Amygdala (tissue), 56 donors: Measurements from ENCODE around the gene DLL1.
"Not testable (repeated sequence)": the region's sequence is repeated elsewhere in the genome, so short reads cannot be mapped to it uniquely, and the experiment has no call there.

Experiments used
- DNase-seq, 56 donors: peaks; one replicate each; lab custom pipeline; 2025; lab: John Stamatoyannopoulos, UW

DLL1 gene, protein sequence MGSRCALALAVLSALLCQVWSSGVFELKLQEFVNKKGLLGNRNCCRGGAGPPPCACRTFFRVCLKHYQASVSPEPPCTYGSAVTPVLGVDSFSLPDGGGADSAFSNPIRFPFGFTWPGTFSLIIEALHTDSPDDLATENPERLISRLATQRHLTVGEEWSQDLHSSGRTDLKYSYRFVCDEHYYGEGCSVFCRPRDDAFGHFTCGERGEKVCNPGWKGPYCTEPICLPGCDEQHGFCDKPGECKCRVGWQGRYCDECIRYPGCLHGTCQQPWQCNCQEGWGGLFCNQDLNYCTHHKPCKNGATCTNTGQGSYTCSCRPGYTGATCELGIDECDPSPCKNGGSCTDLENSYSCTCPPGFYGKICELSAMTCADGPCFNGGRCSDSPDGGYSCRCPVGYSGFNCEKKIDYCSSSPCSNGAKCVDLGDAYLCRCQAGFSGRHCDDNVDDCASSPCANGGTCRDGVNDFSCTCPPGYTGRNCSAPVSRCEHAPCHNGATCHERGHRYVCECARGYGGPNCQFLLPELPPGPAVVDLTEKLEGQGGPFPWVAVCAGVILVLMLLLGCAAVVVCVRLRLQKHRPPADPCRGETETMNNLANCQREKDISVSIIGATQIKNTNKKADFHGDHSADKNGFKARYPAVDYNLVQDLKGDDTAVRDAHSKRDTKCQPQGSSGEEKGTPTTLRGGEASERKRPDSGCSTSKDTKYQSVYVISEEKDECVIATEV

DNA sequence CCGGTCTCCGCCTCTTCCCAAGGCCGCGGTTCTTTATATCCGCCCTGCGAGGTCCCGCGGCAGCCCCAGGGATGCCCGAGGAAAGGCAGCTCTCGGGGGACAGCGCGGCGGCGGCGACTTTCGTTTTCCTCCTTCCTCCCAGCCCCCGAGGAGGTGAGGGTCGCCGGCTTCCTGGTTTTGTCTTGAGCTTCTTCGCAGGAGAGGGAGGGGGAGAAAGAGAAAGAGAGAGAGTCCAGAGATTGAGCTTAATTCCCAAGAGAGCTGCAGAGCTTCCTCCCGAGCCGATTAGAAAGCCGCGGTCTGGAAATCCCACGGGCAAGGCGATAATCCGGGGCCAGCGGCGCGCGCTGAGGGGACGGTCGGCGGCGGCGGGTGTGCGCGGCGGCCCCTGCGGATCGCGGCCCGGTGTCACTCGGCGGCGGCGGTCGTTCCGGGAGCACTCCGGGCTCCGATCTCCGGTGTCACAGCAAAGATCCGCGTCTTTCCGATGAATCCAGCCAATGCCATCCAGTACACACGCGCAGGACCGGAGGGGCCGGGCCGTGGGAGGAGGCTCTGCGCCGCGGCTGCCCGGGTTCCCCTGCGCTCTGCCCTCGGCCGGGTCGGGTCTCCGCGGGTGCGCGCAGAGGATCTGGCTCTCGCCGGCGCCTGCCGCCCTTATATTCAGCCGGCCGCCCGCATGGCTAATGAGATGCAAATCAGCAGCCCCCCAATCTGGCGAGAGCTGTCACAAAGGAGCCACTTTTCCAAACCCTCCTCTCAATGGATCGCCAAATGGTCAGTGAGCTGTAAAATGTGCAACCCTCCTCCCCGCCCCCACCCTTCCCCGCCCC is at the start of gene DLL1:
DLL1 (minus strand) TSS at position 783 of the 833 bp plus-strand sequence. CDS start 939 bp downstream, outside the sequence.
- peak in 54 of 56 donors; percentile 26 to 93 (median 80) for DNase-seq

DNA sequence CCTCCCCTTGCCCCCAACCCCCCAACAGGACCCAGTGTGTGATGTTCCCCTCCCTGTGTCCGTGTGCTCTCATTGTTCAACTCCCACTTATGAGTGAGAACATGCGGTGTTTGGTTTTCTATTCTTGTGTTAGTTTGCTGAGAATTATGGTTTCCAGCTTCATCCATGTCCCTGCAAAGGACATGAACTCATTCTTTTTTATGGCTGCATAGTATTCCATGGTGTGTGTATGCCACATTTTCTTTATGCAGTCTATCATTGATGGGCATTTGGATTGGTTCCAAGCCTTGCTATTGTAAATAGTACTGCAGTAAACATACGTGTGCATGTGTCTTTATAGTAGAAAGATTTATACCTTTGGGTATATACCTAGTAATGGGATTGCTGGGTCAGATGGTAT is 44.3 kb upstream of the DLL1 start:
- not testable (repeated sequence) for DNase-seq

DNA sequence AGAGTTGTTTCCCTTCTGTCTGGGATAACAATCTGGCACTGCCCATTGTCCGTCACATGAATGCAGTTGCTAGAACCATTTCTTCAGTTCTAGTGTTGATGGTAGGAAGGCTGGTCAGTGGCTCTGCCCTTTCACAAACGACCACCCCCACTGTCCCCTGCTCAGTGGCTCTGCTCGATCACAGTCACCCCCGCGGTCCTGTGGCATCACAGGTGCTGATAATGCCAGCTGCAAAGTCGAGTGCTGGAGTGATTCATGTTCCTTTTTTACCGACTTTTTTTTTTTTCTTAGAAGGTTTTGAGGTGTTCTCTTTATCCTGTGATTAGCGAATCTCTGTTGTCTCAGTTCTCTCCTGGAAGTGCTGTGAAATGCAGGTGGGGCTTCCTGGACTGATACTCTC is 38.4 kb upstream of the DLL1 start:
- DNase-seq, result no peak

DNA sequence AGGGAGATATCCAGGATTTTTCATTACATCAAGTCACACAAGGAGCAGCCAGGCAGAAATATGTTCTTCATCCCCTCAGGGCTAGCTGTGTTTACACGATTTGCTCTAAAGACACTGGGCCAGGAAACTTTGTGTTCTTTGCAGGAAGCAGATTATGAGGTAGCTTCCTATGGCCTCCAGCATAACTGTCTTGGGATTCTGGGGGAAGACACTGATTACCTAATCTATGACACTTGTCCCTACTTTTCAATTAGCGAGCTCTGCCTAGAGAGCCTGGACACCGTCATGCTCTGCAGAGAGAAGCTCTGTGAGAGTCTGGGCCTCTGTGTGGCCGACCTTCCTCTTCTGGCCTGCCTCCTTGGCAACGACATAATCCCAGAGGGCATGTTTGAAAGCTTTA is 26.8 kb upstream of the DLL1 start:
- DNase-seq, result no peak

DNA sequence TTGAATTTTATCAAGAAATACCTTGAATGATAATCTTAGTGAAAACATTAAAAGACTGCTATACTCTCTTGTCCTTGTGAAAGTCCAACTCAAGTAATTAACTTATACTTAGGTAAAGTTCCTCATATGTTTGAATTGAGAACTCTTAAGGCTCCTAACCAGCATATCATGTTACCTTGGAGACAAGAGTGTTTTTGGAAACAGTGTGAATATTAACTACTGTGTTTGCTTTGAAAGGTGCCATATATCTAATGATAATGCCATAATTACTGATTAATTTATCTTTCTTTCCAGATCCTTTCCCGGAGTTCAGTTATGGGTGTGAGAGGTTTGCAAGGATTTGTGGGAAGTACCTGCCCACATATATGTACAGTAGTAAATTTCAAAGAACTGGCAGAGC is 26.2 kb upstream of the DLL1 start:
- DNase-seq, result no peak

DNA sequence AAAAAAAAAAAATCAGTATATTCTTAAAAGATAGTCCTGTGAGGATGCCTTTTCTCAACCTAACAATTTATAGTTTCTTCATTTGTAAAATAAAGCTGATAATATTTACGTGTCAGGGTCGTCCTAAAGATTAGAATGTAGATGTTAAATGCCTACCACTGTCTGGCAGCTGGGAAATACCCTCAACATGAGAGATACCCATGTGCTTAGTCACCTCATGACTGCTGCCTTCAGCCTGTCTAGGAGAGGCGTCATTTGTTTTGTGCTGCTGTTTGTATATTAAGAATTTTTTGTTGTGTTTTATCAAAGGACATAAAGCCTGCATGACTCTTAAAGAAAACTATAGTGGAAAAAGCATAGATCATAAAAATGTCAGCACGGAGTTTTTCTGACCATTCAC is 25.2 kb upstream of the DLL1 start:
- DNase-seq, result no peak

DNA sequence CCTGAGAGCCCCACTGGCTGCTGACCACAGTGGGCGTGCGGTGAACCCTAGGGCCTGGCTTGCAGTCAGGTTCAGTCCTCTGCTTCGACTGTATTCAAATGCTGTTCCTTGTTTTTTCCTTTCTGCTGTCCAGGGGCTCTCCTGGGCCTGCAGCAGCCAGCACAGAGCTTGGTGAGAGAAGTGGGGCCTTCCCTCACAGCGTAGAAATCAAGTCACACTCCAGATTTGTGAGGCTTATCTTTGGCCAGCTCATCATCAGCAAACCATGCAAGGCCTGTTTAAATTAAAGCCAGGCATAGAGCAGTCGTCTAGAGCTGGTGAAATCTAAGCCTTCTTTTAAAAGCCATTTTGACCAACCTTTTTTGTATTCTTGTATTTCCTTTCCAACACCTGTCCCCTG is 24.1 kb upstream of the DLL1 start:
- DNase-seq, result no peak

DNA sequence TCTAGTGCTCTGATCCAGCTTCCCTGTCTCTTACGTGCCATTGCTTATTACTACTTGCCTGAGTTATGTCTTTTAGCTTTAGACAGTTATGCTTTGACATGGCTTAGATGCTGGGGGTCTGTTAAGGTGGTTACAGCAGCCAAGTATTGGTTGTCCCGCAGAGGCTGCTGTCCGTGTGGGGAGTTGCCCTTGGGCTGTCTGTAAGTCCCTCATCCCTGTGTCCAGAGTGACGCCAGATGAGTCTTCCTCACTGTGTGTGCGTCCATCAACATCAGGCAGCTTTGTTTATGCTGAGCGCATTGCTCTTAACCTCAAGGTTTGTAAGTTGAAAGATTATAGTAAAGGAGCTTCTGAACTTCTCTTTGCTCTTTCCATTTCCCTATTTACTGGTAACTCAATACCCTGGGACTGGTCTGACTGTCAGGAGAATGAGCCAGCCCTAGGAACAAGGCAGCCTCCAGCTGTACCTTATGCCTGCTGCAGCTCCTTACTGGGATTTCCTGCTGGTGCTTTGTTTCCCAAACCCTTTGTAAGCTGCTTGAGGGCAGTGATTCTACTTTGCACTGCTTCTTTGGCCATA is 22.9 kb upstream of the DLL1 start:
- DNase-seq, result no peak

DNA sequence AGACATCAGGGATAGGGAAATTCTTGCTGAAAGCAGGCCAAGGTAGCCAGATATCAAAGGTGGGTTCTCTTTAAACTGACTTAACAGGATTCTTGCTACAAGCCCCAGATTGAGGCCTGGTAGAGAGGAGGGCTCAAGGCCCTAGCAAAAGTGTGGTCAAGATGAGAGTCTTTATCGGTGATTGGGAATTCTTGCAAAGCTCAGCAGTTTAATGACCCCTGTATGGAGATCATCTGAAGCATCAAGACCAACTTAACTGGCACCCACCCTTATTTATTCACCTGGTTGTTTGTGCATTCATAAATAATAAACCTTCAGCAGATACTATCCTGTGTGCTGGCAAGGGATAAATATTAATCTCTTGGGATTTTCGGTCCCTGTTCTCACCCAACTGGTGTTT is 22.0 kb upstream of the DLL1 start:
- DNase-seq, result no peak

DNA sequence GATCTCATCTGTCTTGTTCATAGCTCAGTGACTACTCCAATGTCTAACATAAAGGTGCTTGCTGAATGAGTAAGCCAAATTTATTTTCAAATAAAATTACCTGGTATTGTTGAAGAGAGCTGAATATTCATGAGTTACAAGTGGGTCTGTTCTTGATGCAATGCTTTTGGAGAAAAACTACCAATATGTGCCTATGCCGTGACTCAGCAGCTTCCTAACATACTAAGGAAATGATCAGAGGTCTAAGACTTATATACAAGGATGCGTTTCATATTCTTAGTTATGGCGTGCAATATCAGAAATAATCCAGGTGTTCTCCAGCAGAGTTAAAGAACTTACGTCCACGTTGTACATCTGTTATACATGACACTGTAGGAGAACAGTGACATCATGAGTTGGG is 20.8 kb upstream of the DLL1 start:
- DNase-seq, result no peak

DNA sequence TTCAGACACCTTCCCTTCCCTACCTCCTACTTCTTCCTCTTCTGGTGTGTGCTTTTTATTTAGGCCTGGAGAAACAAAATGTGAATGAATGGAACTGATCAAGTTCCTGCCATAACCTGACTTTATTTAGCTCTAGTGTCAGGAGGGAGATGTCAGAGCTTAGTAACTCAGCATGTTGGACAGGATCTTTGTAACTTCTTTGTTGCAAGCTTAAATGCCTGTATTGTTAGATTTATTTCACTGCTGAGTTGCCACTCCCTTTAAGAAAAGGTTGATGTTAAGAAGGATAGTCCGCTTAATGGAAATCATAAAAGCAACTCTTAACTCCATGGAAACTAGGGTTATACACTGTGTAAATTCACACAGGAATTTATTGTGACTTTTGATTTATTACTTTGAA is 17.9 kb upstream of the DLL1 start:
- DNase-seq, result no peak

DNA sequence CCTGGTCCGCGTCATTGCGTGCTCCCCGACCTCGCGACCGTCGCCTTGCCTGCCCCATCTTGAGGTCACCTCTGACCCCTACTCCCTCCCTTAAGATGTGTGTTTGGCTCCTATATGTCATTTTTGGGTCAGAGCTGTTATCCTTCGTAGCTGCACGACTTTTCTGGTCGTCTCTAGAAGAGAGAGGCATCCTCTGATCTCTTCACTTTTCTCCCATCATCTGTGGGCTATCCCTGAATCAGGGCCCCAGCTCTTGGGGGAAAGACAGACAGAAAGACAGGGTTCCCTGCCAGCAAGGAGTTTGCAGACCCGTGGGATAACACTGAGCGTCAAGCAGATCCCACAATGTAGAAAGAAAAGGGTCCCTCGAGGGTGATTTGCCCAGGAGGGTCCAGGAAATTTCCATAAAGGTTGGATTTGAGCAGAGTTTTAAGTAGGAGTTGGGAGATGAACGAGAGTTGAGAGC is 16.2 kb upstream of the DLL1 start:
- DNase-seq, result no peak

DNA sequence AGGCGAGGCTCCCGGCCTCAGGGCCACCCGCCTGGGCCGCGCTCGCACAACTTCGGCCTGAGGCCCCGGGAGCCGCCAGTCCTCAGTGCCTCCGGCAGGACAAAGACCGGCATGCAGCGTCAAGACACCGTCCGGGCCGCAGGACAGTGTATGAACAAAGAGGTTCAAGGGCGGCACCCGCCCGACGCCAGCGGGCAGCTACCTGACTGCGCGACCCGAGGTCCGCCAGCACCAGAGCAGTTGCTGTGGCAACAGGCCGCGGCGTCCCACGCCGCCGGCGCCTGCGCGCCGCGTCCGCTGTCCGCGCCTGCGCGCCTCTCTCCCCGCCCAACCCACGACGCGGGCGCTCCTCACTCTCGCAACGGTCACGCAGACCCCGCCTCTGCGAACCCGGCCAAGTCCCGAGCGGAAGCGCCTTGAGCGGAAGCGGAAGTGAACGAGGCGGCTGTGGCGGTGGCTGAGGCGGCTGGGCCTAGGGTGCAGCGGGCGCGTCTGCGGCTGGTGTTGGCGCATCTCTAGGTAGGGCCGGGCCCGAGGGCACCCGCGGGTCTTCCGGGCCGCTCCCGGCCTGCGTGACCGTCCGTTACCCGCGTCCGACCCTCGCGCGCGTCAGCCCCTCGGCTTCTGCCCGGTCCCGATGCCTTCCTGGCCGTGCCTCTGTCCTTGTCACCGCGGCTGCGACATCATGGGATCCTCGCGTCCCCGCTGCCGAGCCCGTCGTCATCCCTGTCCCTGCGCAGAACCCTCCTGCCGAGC is 15.6 kb upstream of the DLL1 start, which contains the start of gene FAM120B:
FAM120B (plus strand) TSS at position 435 of the 756 bp plus-strand sequence. CDS start 10,633 bp downstream, outside the sequence.
- DNase-seq, result peak; percentile 66 to 99 (median 94)

DNA sequence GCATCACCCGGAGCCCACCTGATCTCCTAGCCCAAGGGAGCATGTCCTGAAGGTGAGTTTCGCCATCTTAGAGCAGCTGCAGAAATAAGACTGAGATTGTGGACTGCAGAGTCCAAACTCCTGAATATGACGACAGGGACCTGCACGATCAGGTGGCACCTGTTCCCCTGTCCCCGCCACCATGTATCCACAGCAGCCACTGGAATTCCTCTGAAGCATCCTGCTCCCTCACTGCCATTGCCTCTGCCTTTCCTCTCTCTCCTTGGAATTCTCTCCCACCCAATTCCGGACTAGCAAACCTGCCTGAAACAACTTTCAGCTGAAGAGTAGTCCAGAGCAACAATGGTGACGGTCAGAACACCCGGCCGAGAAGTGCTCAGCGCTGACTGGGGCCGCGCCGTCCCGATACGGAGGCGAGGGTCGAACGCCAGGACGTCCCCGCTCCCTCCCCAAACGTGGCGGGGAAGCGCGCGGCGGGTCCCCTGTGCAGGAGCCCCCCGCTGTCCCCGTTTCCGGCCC is 15.0 kb upstream of the DLL1 start:
- DNase-seq, result no peak

DNA sequence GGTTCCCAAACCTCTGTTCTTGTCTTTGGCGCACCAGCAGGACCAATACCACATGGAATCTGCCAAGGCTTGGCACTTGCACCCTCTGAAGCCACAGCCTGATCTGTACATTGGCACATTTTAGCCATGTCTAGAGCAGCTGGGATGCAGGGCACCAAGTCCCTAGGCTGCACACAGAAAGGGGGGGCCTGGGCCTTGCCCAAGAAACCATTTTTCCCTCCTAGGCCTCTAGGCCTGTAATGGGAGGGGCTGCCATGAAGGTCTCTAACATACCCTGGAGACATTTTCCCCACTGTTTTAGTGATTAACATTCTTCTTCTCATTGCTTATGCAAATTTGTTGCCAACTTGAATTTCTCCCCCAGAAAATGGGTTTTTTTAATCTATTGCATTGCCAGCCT is 10.3 kb upstream of the DLL1 start:
- DNase-seq, result no peak

DNA sequence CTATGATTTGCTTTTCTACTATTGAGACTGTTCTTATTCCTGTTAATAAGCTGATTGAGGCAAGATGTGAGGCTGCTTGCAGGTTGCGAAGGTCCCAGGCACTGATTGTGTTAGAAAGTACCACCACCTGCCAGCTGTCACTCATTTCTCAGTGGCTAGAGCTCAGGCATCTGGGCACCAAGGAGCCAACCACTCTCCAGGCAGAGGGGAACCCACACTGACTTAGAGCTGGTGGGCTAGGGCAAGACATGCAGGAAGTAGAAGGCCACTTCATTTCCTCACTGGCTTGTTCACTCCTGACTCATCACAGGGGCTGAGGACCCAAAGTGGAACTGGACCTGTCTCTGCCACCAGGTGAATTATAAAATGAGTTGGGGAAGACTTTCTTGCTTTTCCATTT is 7.8 kb upstream of the DLL1 start:
- no peak for DNase-seq

DNA sequence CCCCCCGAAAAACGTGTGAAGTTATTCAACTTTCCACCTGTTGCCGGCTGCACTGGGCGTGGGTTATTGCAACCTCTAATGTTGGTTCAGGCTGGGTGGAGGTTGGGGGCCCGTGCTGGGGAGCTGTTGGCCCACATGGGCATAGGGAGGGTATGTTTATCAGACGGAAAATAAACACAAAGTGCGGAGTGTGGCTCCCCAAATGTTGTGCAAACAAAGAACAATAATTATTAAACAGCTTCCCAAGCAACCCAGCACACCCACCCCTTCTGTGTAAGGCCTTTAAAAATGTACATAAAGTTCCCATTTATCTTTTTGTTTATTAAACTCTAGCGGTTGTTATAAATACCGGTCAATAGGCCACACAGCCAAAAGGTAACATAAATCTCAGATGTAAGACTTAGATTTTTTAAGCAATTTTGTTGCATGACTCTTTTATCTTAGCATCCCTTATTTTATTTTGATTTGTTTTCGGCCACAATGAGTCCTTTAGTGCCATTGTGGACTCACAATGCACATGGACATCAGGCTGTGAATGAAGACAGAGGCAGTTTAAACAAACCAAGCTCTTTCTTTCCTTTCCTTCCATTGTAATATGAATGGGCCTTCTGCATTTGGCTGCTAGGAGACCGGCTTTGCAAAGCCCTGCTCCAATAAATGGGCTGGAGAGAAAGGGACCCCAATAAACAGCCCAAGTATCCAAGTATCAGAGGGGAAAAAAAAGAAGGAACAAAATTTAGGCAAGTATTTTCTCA is 6.9 kb upstream of the DLL1 start:
- DNase-seq, result peak in 7 of 56 donors; percentile 30 to 67 (median 50)

DNA sequence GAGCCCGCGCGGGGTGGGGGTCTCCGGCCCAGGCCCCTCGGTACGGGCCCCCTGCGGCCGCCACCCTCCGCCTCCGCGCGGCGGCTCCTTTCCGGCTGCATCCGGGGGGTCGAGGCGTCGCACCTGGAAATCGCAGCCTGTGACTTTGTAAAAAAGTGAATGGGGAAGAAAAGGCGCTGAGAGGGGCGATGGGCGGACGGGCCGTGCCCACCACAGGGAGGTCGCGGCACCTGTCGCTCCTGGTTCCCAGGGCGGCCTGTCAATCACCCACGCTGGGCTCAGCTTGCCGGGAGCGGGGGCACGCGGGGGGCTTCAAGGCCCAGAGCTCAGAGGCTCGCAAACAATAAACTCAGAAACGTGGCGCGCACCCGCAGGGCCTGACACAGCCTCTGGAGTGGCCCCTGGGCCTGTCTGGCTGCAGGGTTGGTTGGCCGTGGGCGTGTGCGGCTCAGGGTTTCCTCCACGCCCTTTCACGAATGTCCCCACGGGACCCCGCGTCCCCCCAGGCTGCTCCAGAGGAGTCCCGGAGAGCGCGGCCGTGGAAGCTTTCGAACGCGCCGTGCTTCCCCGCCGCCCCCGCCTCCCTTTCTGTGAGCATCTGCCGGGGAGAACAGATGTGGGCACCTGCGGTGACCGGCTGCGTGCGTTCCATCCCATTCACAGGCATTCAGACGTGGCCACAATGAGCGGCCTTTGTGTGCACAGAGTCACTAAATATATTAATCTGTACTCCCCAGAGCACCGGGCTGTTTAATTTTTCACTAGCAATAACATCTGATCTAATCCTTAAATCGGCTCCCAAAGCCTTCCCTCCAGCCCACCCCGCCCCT is 6.1 kb upstream of the DLL1 start:
- peak in 14 of 56 donors; percentile 38 to 68 (median 48) for DNase-seq
